ENCODE results near the gene TCN2.

TCN2 gene

DNA sequence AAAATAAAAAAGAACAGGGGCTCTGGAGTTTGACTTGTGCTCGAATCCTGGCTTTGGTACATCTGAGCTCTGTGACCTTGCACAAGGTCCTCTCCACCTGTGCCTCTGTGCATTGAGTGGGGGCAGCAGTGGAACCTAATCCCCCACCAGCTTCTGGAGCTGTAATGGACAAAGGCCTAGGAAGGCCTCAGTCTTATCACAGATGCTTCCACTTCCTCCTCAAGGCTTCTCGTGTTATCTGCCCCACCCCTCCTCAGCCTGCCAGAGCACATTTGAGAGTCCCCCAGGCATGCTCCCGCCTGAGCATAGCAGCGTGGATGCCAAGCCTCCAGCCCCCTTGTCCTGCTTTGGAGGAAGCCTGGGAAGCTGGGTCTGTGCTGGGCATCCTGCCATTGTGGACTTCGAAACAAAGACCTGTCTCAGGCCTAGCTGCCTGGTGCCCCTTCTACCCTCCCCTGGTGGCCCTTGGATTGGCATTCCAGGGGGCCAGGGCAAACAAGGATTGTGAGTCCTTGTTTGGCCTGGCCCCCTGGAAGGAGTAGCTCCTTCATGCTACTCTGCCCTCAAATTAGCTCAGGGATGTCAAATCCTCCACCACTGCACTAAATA lies 43.6 kb downstream of the TCN2 start:
- in situ Hi-C loops (cut with HindIII; ENCODE audit: low sequenced_read_pairs) = no loop called here
- no peak overlapping the region for H3K4me3 ChIP-seq (ENCODE audit: low read depth, low read length)
- no peak for DNase-seq (ENCODE audit: low read depth, low spot score)

DNA sequence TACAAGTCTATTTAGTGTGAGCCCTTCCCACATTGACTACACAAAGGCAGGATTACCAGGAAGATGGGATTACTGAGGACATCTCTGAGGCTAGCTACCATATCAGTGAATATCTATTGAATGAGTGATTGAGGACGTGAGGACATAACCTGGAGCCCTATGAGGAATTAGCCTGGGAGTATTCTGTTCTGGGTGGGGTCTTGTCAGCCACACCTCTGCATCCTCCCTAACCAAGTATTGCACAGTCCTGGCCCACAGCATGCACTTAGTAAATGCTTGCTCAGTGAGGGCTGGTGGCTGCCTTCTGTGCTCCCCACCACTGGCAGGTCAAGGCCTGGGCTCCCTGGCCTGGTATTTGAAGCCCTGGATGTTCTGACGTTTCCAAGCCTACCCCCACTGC lies 45.9 kb downstream of the TCN2 start:
- no peak for DNase-seq (ENCODE audit: low read depth, low spot score)
- no peak overlapping the region for H3K4me3 ChIP-seq (ENCODE audit: low read depth, low read length)
- no peak for TF ChIP-seq CTCF (IDR thresholded peaks at IDR 0.05; ENCODE audit: low read depth, low read length)
- in situ Hi-C loops (cut with HindIII; ENCODE audit: low sequenced_read_pairs) = no loop called here

More for the DNA sequence above, 43.6 kb downstream of the TCN2 start:
- no peak for TF ChIP-seq CTCF (IDR thresholded peaks at IDR 0.05; ENCODE audit: low read depth, low read length)

DNA sequence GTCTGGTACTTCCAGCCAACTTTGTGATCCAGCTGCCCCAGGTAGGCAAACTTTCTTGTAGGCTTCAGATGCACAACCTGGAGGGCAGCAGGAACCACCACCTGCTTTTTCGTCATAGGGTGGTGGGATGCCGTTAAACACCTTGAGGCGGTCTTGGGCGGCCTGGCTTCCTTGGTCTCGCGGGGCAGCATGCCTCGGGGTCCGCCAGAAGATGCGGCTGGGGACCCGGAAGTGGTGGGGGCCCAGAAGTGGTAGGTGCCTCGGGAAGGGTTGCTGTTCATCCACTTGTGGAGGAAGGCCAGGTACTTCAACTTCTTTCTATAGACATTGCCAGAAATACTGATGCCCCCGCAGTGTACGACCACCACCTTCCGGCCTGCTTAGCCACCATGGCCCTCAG lies 47.4 kb downstream of the TCN2 start:
- no peak for DNase-seq (ENCODE audit: low read depth, low spot score)
- no peak for TF ChIP-seq CTCF (IDR thresholded peaks at IDR 0.05; ENCODE audit: low read depth, low read length)
- in situ Hi-C loops (cut with HindIII; ENCODE audit: low sequenced_read_pairs) = no loop called here
- H3K4me3 ChIP-seq (ENCODE audit: low read depth, low read length) = no peak overlapping the region

DNA sequence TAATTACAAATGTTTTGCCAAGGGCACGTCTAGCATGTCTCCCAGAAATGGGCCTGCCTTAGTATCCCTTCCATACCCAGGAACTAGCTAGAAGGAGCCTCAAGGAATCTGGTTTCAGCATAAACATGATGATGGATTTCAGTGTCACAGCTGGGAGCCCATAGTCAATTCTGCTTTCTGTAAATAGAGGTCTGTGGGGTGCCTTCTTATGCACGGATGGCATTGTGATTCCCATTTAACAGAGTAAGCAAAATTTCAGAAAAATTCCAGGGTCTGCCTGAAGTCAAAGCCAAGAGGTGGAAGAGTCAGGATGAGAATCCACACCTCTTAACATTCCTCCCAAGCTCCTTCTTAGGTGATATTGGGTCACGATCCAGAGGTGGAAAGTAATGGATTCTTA lies 48.6 kb downstream of the TCN2 start:
- in situ Hi-C loops (cut with HindIII; ENCODE audit: low sequenced_read_pairs) = no loop called here
- no peak for DNase-seq (ENCODE audit: low read depth, low spot score)
- no peak overlapping the region for H3K4me3 ChIP-seq (ENCODE audit: low read depth, low read length)
- no peak for TF ChIP-seq CTCF (IDR thresholded peaks at IDR 0.05; ENCODE audit: low read depth, low read length)

DNA sequence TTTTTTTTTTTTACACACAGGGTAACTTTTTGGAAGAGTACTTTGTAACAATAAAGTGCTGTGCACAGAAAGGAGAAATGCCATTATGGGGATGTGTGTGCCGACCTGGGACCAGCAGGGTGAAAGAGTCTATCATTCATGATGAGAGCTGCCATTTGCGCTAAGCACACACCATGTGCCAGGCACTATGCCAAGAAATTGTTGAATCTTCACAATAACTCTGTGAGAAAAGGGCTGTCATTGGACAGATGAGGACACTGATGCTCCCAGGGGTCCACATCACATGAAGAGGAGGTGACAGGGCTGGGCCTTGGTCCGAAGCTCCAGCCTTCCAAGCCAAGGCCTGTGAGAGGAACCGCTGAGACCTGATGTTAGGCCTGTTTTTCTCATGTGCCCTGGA lies 55.1 kb downstream of the TCN2 start:
- no peak for DNase-seq (ENCODE audit: low read depth, low spot score)
- in situ Hi-C loops (cut with HindIII; ENCODE audit: low sequenced_read_pairs) = no loop called here
- H3K4me3 ChIP-seq (ENCODE audit: low read depth, low read length) = no peak overlapping the region
- no peak for TF ChIP-seq CTCF (IDR thresholded peaks at IDR 0.05; ENCODE audit: low read depth, low read length)

DNA sequence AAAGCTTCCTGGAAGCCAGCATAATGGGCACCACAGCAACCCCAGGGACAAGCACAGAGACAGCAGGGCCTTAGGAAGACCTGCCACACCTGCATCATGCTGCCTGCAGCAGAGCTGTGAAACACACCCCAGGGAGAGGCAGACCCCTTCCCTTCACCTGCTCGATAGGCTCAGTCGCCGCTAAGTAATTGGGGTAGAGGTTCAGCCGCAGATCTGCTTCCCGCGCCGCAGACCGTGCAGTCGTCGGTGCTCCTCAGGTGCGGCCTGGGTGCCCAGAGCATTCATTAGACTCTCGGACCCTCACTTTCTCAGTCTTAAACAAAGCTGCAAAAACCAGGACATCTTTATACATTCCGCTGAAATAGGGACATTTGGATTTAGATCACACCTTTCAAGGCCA lies 57.8 kb downstream of the TCN2 start:
- DNase-seq (ENCODE audit: low read depth, low spot score) = no peak
- TF ChIP-seq CTCF (IDR thresholded peaks at IDR 0.05; ENCODE audit: low read depth, low read length) = no peak
- in situ Hi-C loops (cut with HindIII; ENCODE audit: low sequenced_read_pairs) = no loop called here
- H3K4me3 ChIP-seq (ENCODE audit: low read depth, low read length) = no peak overlapping the region

GRCh38 chr22:30665266-30665665 lies 58.3 kb downstream of the TCN2 start:
- in situ Hi-C loops (cut with HindIII; ENCODE audit: low sequenced_read_pairs) = no loop called here
- no peak for TF ChIP-seq CTCF (IDR thresholded peaks at IDR 0.05; ENCODE audit: low read depth, low read length)
- DNase-seq (ENCODE audit: low read depth, low spot score) = no peak
- H3K4me3 ChIP-seq (ENCODE audit: low read depth, low read length) = no peak overlapping the region
